ENCODE results near the gene IGFL4.
A peak's percentile ranks its signal among the peaks of the same experiment; 100 is the strongest.

IGFL4 gene

DNA sequence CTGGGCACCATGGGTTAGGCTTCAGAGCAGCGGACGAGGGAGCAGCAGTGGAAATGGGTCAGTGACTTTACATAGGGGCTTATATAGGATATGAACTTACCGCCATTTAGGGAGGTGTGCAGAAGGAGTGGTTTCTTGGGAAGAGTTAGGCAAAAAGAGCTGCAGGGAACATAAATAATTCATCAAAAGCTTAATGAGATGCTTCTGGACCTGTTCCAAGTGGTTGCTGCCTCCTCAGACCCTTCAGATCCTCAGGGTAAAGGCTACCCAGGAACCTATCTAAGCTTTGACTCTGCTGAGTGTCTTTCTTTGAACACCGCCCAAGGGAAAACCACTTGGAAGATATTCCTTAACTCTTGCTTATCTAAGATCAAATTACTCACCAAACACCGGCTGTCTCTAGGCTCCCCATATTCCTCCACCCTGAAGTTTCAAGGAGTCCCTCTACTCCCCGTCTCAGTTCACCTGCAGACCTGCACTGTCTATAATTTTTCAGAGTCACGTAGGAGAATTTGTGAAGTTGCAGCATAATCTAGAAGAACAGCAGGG lies at the start of gene IGFL4:
Gene IGFL4 (minus strand): TSS at position 51 of the 549 bp plus-strand sequence. CDS start 40 bp downstream, at position 11.
- no peak for TF ChIP-seq CTCF (IDR thresholded peaks at IDR 0.05)

GRCh38 chr19:46090444-46090843 lies 49.6 kb upstream of the IGFL4 start:
- no peak for TF ChIP-seq CTCF (IDR thresholded peaks at IDR 0.05)

- no peak for TF ChIP-seq CTCF (IDR thresholded peaks at IDR 0.05)
These were observed 48.6 kb upstream of the IGFL4 start for GRCh38 chr19:46089432-46089831.

DNA sequence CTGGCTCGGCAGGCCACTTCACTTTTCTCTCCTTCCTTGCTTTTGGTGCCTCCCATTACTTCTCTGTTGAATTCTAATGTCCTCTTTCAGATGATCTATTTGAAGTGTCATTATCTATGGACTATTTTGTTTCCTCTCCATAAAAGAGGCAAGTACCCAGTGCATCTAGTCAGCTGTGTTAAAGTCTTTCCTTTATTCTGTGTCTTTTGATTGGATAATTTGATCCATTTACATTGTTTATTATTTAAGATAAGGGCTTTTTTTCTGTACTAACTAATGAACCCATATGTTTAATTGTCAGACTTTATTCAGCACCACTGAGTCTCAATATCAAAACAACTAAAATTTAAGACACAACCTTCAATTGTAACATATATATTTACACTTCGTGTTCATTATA lies 47.3 kb upstream of the IGFL4 start:
- no peak for TF ChIP-seq CTCF (IDR thresholded peaks at IDR 0.05)

- no peak for TF ChIP-seq CTCF (IDR thresholded peaks at IDR 0.05)
These were observed 45.1 kb upstream of the IGFL4 start for GRCh38 chr19:46085888-46086287.

- no peak for TF ChIP-seq CTCF (IDR thresholded peaks at IDR 0.05)
These were observed 41.9 kb upstream of the IGFL4 start for GRCh38 chr19:46082728-46083050.

- peak; percentile 38; the same call in 1 of the 2 replicates for TF ChIP-seq CTCF (IDR thresholded peaks at IDR 0.05)
These were observed 41.3 kb upstream of the IGFL4 start for GRCh38 chr19:46081928-46082727.
